H9 (cell line): ENCODE data around the gene LCMT1. TPM values are rescaled to one million over a fixed set of nuclear protein-coding genes. Genes with fewer than 3 reads are reported as not detected.

Experiments
- DNase-seq: peaks from one replicate; pipeline ENCODE4 v3.0.0-alpha.2; 2017
- H2AFZ ChIP-seq: one replicate; pipeline ENCODE4 v1.6.1; 2013; ENCODE audit warnings: mild to moderate bottlenecking, low read length, control low read depth, moderate library complexity
- H2AK5ac ChIP-seq: 2 replicates; pipeline ENCODE4 v1.6.1; 2013; ENCODE audit warnings: low read length, control low read depth, mixed read lengths; ENCODE audit not compliant: insufficient read length
- H2BK120ac ChIP-seq: one replicate; pipeline ENCODE4 v1.6.1; 2013; ENCODE audit warnings: low read depth, mild to moderate bottlenecking, low read length, control low read depth, inconsistent platforms; ENCODE audit not compliant: poor library complexity, severe bottlenecking
- H2BK12ac ChIP-seq: 2 replicates; pipeline ENCODE4 v1.6.1; 2013; ENCODE audit warnings: low read length, control low read depth, mixed read lengths, low read depth; ENCODE audit not compliant: insufficient read length
- H2BK15ac ChIP-seq: 2 replicates; pipeline ENCODE4 v1.6.1; 2013; ENCODE audit warnings: low read depth, low read length, control low read depth
- H2BK20ac ChIP-seq: one replicate; pipeline ENCODE4 v1.6.1; 2013; ENCODE audit warnings: low read depth, mild to moderate bottlenecking, low read length, control low read depth, inconsistent platforms; ENCODE audit not compliant: poor library complexity, severe bottlenecking
- H2BK5ac ChIP-seq: 2 replicates; pipeline ENCODE4 v1.6.1; 2013; ENCODE audit warnings: low read length, control low read depth, mixed read lengths; ENCODE audit not compliant: insufficient read length
- H3K14ac ChIP-seq: 2 replicates; pipeline ENCODE4 v1.6.1; 2013; ENCODE audit warnings: low read length, control low read depth; ENCODE audit not compliant: insufficient read depth
- H3K18ac ChIP-seq: 2 replicates; pipeline ENCODE4 v1.6.1; 2013; ENCODE audit warnings: low read depth, mild to moderate bottlenecking, mixed read lengths, low read length, control low read depth; ENCODE audit not compliant: insufficient read length
- H3K23ac ChIP-seq: 2 replicates; pipeline ENCODE4 v1.6.1; 2013; ENCODE audit warnings: low read length, control low read depth, mixed read lengths, low read depth; ENCODE audit not compliant: insufficient read length
- H3K23me2 ChIP-seq: 2 replicates; pipeline ENCODE4 v1.6.1; 2013; ENCODE audit warnings: low read depth, mild to moderate bottlenecking, mixed read lengths, low read length, control low read depth; ENCODE audit not compliant: insufficient read length, poor library complexity, severe bottlenecking
- H3K27ac ChIP-seq: 2 replicates; pipeline ENCODE4 v1.5.1; 2013; ENCODE audit warnings: low read length, control low read depth, mixed read lengths, low read depth; ENCODE audit not compliant: insufficient read length
- H3K27me3 ChIP-seq: 2 replicates; pipeline ENCODE4 v1.6.1; 2013; ENCODE audit warnings: low read length, control low read depth, inconsistent platforms; ENCODE audit not compliant: insufficient read depth
- H3K4ac ChIP-seq: 2 replicates; pipeline ENCODE4 v1.6.1; 2013; ENCODE audit warnings: low read depth, mild to moderate bottlenecking, control low read depth, inconsistent platforms, low read length, moderate library complexity
- H3K4me1 ChIP-seq: 2 replicates; pipeline ENCODE4 v1.6.1; 2013; ENCODE audit warnings: low read length, control low read depth, inconsistent platforms; ENCODE audit not compliant: insufficient read depth
- H3K4me2 ChIP-seq: 2 replicates; pipeline ENCODE4 v1.6.1; 2013; ENCODE audit warnings: low read length, control low read depth, mixed read lengths; ENCODE audit not compliant: insufficient read length, insufficient read depth
- H3K56ac ChIP-seq: 2 replicates; pipeline ENCODE4 v1.6.1; 2013; ENCODE audit warnings: low read depth, mild to moderate bottlenecking, mixed read lengths, low read length, control low read depth; ENCODE audit not compliant: insufficient read length
- H3K79me1 ChIP-seq: 2 replicates; pipeline ENCODE4 v1.6.1; 2013; ENCODE audit warnings: low read depth, mild to moderate bottlenecking, moderate library complexity, low read length, control low read depth, inconsistent platforms; ENCODE audit not compliant: insufficient read depth, poor library complexity, severe bottlenecking
- H3K79me2 ChIP-seq: 2 replicates; pipeline ENCODE4 v1.6.1; 2013; ENCODE audit warnings: low read length, control low read depth, inconsistent platforms; ENCODE audit not compliant: insufficient read depth
- H3K9ac ChIP-seq: 2 replicates; pipeline ENCODE4 v1.6.1; 2013; ENCODE audit warnings: low read length, control low read depth, mixed read lengths; ENCODE audit not compliant: insufficient read length; ENCODE audit errors: extremely low read depth
- H3K9me3 ChIP-seq: one replicate; pipeline ENCODE4 v1.6.1; 2013; ENCODE audit warnings: low read depth, low read length, inconsistent platforms; ENCODE audit not compliant: control insufficient read depth
- H3T11ph ChIP-seq: one replicate; pipeline ENCODE4 v1.6.1; 2013; ENCODE audit warnings: mild to moderate bottlenecking, low read length, control low read depth, inconsistent platforms
- H4K20me1 ChIP-seq: one replicate; pipeline ENCODE4 v1.6.1; 2013; ENCODE audit not compliant: control insufficient read depth, insufficient read length, insufficient read depth
- H4K5ac ChIP-seq: 2 replicates; pipeline ENCODE4 v1.6.1; 2013; ENCODE audit warnings: low read depth, mild to moderate bottlenecking, mixed read lengths, low read length, control low read depth; ENCODE audit not compliant: insufficient read length
- H4K8ac ChIP-seq: replicated peaks from 2 replicates; pipeline ENCODE4 v1.6.1; 2013; ENCODE audit warnings: low read length, control low read depth, mixed read lengths, low read depth; ENCODE audit not compliant: insufficient read length
- H4K91ac ChIP-seq: 2 replicates; pipeline ENCODE4 v1.6.1; 2013; ENCODE audit warnings: low read depth, mild to moderate bottlenecking, moderate library complexity, mixed read lengths, low read length, control low read depth; ENCODE audit not compliant: insufficient read length
- H3K27ac Mint-ChIP-seq, 3 experiments: 2 replicates in 2 of 3; 3 replicates in 1 of 3; pipeline ENCODE4 v1.8.0; 2020 to 2021; ENCODE audit warnings: mixed read lengths in 3 of 3, mild to moderate bottlenecking in 1 of 3, moderate library complexity in 1 of 3
- H3K27me3 Mint-ChIP-seq: 2 replicates; pipeline ENCODE4 v1.8.0; 2021; ENCODE audit warnings: low read depth, mild to moderate bottlenecking, moderate library complexity, mixed read lengths
- H3K36me3 Mint-ChIP-seq, 3 experiments: 2 replicates in 2 of 3; 3 replicates in 1 of 3; pipeline ENCODE4 v1.8.0; 2020 to 2021; ENCODE audit warnings: low read depth in 3 of 3, mixed read lengths in 3 of 3; ENCODE audit not compliant: insufficient read depth in 1 of 3
- H3K4me1 Mint-ChIP-seq, 2 experiments: 2 replicates each; pipeline ENCODE4 v1.8.0; 2020; ENCODE audit warnings: mixed read lengths in 2 of 2
- H3K4me3 Mint-ChIP-seq, 2 experiments: 2 replicates in 1 of 2; 3 replicates in 1 of 2; pipeline ENCODE4 v1.8.0; 2020 to 2021; ENCODE audit warnings: mild to moderate bottlenecking in 2 of 2, mixed read lengths in 2 of 2, moderate library complexity in 1 of 2
- H3K9me3 Mint-ChIP-seq, 2 experiments: 2 replicates in 1 of 2; 3 replicates in 1 of 2; pipeline ENCODE4 v1.8.0; 2020; ENCODE audit warnings: mild to moderate bottlenecking in 2 of 2, mixed read lengths in 2 of 2, moderate library complexity in 1 of 2
- CTCF ChIP-seq: fragments of 200-600 bp; sonication (generic); conservative IDR thresholded peaks from 3 replicates; pipeline ENCODE4 v1.8.0; 2021; ENCODE audit warnings: antibody characterized with exemption, mild to moderate bottlenecking
- WGBS: extraction: QIAGEN DNeasy Blood & Tissue Kit; methylation state at CpG from one replicate; pipeline ENCODE4 v1.1.7; 2013; ENCODE audit warnings: missing lambda C conversion rate, low lambda C conversion rate, mixed read lengths; ENCODE audit not compliant: insufficient read length; ENCODE audit errors: extremely low coverage; 5-methylcytosine and 5-hydroxymethylcytosine counted together
- total RNA-seq: library from RNA; stranded (reverse); gene quantifications from 2 replicates; pipeline ENCODE4 v1.2.1, GENCODE V29; 2021

LCMT1 gene
- total RNA-seq, 1 experiment from 2014 or later, result 81.2 TPM

GRCh38 chr16:25084797-25085196, 26.7 kb upstream of the LCMT1 start:
- Histone ChIP-seq H2AK5ac (no peak overlapping the region), H3K9me3 (no peaks in the 10 kb centered on the region), H2BK5ac (no peak overlapping the region), H2BK15ac (no peak overlapping the region), H2BK20ac (no peak overlapping the region), H3K9ac (no peak overlapping the region), H3K18ac (no peak overlapping the region), H3K14ac (no peak overlapping the region), H3T11ph (no peak overlapping the region), H3K4ac (no peak overlapping the region), H3K23ac (no peak overlapping the region), H3K23me2 (no peaks in the 10 kb centered on the region), H3K56ac (no peak overlapping the region), H4K5ac (no peak overlapping the region), H3K27ac (no peak overlapping the region), H4K20me1 (no peaks in the 10 kb centered on the region), H4K8ac (no peak overlapping the region), H4K91ac (no peak overlapping the region), H2BK120ac (no peak overlapping the region), H3K79me2 (no peaks in the 10 kb centered on the region), H3K4me1 (no peaks in the 10 kb centered on the region), H2AFZ (no peak overlapping the region), H3K27me3 (no peaks in the 10 kb centered on the region), H3K4me2 (no peak overlapping the region), H3K79me1 (no peaks in the 10 kb centered on the region), H2BK12ac (no peak overlapping the region)
- no peaks in the 10 kb centered on the region for H3K36me3 Mint-ChIP-seq
- no peak for DNase-seq
- H3K9me3 Mint-ChIP-seq, result no peaks in the 10 kb centered on the region
- no peaks in the 10 kb centered on the region for H3K4me1 Mint-ChIP-seq
- H3K4me3 Mint-ChIP-seq, result no peak overlapping the region
- H3K27ac Mint-ChIP-seq, result no peak overlapping the region
- WGBS, result no CpG with 5 or more reads among the region's 6 CpGs
- no peak for TF ChIP-seq CTCF
- no peaks in the 10 kb centered on the region; the same call in 1 of the 2 replicates for H3K27me3 Mint-ChIP-seq
